GM18520 (cell line): ENCODE data around the gene DLGAP4.

Experiments
- ATAC-seq: cut with Tn5 transposase; IDR thresholded peaks from one replicate; pipeline ENCODE4 v1.9.1; 2021; ENCODE audit not compliant: unreplicated experiment

Gene DLGAP4

GRCh38 chr20:36346256-36346655 is 40.1 kb downstream of the DLGAP4 start:
- ATAC-seq = no peak

- no peak for ATAC-seq
Observed at GRCh38 chr20:36349384-36350170, 43.4 kb downstream of the DLGAP4 start.

GRCh38 chr20:36350439-36350838 is 44.3 kb downstream of the DLGAP4 start:
- no peak for ATAC-seq

DNA sequence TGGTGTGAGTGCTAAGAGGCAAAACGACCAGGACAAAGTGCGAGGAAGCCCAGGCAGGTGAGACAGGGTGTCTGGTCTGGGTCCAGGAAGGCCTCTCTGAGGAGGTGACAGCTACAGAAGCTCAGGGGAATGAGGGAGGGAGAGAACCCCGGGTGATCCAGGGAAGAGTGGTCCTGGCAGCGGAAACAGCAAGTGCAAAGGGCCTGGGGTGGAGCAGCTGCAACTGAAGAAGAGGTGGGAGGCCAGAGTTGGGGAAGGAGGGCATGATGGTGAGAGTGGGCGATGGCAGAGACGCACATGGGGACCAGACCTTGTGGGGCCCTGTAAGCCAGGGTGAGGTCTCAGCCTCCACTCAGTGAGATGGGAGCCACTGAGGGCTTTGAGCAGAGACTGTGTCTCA is 45.8 kb downstream of the DLGAP4 start:
- ATAC-seq = no peak

- ATAC-seq = no peak
Observed at GRCh38 chr20:36352843-36353553, 46.9 kb downstream of the DLGAP4 start.

GRCh38 chr20:36353740-36354139 is 47.6 kb downstream of the DLGAP4 start:
- no peak for ATAC-seq

- no peak for ATAC-seq
Observed at GRCh38 chr20:36355469-36356171, 49.5 kb downstream of the DLGAP4 start.

DNA sequence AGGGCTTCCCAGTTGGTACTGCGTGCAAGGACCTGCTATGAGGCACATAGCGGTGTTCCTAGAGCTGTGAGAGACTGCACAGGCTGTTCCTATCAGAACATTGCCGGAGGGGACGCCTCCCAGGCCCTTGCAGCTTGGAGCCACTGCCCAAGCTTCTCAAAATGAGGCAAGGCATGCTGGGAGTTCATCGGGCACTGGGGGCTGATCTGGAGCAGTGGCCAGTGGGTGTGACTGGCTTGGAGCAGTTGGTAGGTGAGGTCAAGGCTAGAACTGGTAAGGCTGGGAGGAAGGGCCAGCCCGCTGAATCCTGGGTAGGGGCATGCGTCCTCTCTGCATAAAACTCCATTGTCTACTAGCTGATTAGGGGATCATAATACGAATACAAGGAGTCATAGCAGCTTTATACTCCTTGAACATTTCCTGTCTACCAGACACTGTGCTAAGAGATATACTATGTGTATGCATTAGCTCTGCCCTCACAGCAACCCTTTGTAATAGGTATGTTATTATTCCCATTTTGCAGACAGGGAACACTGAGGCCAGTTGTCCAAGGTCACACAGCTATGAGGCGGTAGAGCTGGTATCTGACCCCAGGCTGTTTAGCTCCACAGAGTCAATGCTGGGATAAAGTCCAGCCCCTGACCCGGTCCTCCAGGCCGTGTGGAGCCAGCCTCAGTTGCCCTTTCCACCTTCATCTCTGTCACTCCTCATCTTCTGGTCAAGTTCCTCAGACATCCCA is 53.7 kb downstream of the DLGAP4 start:
- no peak for ATAC-seq

DNA sequence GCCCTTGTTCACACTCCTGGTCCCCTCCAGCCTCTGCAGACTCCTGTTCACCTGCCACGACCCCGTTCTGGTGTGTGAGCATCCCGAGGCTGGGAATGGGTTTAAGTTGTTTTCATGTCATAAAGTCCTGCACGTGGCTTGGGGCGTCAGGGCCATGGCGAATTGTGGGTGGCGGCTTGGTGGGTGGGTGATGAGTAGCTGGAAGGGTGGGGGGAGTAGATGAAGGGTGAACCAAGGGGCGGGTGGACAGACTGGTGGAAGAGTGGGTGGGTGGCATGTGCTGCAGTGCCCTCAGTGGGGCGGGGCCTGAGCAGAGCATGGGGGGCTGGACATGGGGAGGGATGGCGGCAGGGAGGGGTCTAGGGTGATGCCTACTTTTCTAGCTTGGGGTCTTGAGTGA is 54.3 kb downstream of the DLGAP4 start:
- ATAC-seq = no peak

- ATAC-seq = no peak
Observed at GRCh38 chr20:36361406-36361805, 55.3 kb downstream of the DLGAP4 start.

DNA sequence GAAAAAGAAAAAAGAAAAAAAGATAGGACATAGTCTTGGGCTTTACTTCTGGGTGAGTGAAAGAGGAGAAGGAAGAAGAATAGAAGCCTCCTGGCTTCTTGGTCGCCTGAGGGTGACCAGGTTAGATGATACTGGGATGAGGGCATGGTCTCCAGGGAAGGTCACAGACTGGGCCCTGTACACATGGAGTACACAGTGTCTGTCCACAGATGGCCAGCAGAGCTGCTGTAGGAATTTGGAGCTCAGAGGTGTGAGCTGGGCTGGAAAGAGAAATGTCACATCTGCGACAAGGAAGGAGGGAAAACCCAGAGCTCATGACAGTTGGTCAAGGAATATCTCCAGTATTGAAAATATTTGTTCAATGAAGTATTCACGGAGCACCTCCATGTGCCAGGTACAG is 56.1 kb downstream of the DLGAP4 start:
- ATAC-seq = no peak

DNA sequence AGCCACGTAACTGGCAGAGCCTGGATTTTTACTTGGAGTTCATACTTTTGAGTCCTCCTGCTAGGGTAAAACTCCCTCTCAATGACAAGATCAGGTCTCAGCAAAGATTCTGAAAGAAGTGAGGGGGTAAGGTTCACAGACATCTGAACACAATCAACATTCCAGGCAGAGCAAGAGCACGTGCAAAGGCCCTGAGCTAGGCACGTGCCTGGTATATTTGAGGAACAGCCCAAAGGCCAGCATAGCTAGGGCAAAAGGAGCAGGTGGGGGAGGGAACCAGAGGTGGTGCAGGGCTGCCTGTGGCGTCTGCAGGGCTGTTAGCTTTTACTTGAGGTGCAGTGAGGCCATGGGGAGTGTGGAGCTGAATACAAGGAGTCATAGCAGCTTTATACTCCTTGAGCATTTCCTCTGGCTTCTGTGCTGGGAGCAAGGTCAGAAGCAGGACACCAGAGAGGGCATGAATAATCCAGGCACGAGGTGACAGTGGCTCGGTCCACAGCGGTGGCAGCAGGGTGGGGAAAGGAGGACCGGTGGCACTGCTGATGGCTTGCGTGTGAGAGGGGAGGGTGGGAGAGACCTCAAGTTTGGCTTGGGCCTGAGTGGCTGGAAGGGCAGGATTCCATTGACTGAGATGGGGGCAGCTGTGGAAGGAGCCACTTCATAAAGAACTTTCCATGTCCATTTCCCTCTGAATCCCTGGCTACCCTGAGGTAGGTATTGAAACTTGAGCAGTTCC is 57.0 kb downstream of the DLGAP4 start:
- ATAC-seq = no peak

DNA sequence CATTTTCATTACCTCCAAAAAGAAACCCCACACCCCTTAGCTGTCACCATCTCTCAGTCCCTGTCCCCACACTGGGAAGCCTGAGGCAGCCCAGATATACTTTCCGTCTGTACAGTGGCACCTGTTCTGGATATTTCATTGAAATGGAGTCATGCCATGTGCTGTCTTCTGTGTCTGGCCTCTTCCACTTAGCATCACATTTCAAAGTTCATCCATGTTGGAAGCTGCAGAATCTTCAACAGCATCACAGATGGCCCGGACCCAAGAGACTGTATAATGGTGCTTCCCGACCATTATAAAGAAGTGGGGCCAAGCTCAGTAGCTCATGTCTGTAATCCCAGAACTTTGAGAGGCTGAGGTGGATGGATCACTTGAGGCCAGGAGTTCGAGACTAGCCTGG is 58.4 kb downstream of the DLGAP4 start:
- ATAC-seq = no peak

DNA sequence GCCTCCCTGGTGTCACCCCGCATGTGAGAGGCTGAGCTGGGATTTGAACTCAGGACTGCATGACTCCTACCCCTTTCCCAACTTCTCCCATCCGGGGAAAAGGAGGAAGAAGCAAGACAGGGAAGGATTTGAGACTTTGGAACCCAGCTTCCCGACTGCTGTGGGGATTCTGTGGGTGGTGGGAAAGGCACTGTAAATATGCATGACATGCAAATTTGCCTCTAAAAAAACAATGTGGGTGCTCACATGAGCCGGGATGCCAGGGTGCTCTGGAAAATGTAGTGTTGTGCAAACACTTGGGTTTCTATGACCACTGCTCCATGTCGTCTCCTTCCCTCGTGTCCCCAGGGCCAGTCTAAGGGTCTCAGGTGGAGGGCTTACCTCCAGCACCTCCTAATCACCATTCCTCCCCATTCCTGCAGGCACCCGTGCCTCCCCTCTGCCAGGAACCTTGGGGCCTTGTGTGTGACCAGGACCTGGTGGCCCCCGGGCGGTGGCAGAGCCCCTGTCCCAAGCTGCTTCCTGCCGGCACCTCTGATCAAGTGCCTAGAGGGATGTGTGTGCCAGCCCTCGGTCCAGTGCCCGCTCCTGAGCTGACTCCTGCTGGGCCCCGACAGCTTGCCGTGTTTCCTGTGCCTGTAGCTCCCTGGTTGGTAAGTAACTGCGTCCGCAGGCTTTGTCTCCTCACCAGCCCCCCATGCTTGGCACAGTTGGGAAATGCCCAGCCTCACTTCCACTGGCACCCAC is 60.7 kb downstream of the DLGAP4 start:
- ATAC-seq = no peak

DNA sequence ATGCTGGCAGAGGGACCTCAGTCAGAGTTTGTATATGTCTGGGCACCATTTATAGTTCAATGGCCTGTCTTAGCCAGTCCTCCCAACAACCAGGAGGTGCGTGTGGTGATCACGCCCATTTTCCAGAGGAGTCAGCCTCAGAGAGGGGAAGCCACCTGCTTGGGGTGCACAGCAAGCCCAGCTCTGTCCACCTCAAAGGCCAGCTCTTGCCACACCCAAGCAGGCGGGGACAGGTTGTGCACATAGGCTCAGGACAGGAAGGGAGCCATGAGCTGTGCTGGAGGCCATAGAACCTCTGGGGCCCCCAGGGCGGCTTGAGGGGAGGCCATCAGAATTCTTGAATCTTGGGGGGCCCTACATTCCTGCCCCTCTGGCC is 61.2 kb downstream of the DLGAP4 start:
- no peak for ATAC-seq

- ATAC-seq = no peak
Observed at GRCh38 chr20:36367907-36368799, 62.0 kb downstream of the DLGAP4 start.

GRCh38 chr20:36368869-36369268 is 62.7 kb downstream of the DLGAP4 start:
- ATAC-seq = no peak

GRCh38 chr20:36369739-36370138 is 63.6 kb downstream of the DLGAP4 start:
- no peak for ATAC-seq
